K562 (cell line): Measurements from ENCODE around the gene MAP3K20.

Source experiments
- HNRNPK ChIP-seq: fragments of 200-400 bp; formaldehyde crosslinking; IDR thresholded peaks from one replicate; pipeline ENCODE4 v1.6.1; 2018; ENCODE audit warnings: mild to moderate bottlenecking, low read depth, low read length; ENCODE audit not compliant: poor library complexity, severe bottlenecking
- KLF1 ChIP-seq: fragments of 450-650 bp; IDR thresholded peaks from 2 replicates; pipeline ENCODE4 v1.6.1; 2016; ENCODE audit warnings: missing genetic modification characterization, missing compliant biosample characterization
- LARP7 ChIP-seq: fragments of 450-650 bp; IDR thresholded peaks from 2 replicates; pipeline ENCODE4 v1.6.1; 2016
- TF ChIP-seq, protein P1 (sequence below): sonication (generic); formaldehyde crosslinking; IDR thresholded peaks from 2 replicates; pipeline ENCODE4 v1.8.0; 2022; ENCODE audit warnings: mild to moderate bottlenecking, missing genetic modification reagents
- TF ChIP-seq, protein P2 (sequence below): IDR thresholded peaks from 2 replicates; pipeline ENCODE4 v1.6.1; 2011; ENCODE audit not compliant: insufficient read length; ENCODE audit errors: extremely low read depth

DNA sequence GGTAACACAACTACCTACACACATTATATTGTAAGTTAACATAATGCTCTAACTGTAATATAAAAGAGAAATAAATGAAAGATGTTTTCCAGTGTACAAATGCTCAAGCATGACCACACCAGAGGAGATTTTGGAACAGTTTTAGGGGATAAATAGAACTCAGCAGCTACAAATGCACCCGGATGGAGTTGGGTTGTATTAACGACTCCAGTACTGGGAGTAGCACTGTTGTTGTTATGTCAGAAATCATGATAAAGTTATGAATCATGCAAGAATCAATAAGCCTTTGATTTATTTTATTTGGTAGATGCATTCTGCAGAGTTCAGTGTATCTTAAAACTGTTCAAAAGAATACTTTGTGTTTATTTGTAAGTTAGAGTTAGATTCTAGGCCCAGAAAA is 126.9 kb downstream of the MAP3K20 start:
- no peak for TF ChIP-seq HNRNPK
- TF ChIP-seq, protein P1, sequence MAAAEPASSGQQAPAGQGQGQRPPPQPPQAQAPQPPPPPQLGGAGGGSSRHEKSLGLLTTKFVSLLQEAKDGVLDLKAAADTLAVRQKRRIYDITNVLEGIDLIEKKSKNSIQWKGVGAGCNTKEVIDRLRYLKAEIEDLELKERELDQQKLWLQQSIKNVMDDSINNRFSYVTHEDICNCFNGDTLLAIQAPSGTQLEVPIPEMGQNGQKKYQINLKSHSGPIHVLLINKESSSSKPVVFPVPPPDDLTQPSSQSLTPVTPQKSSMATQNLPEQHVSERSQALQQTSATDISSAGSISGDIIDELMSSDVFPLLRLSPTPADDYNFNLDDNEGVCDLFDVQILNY (CRISPR knock-in tag): no peak
- TF ChIP-seq LARP7: no peak
- TF ChIP-seq KLF1 (tag): no peak
- TF ChIP-seq, protein P2, sequence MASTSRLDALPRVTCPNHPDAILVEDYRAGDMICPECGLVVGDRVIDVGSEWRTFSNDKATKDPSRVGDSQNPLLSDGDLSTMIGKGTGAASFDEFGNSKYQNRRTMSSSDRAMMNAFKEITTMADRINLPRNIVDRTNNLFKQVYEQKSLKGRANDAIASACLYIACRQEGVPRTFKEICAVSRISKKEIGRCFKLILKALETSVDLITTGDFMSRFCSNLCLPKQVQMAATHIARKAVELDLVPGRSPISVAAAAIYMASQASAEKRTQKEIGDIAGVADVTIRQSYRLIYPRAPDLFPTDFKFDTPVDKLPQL: no peak
